GM21528 (cell line): ENCODE data around the gene KRT85.

ENCODE experiments used
- ATAC-seq: cut with Tn5 transposase; IDR thresholded peaks from one replicate; pipeline ENCODE4 v1.9.1; 2021; ENCODE audit warnings: mild to moderate bottlenecking, moderate library complexity; ENCODE audit not compliant: unreplicated experiment, low FRiP score

Gene KRT85

DNA sequence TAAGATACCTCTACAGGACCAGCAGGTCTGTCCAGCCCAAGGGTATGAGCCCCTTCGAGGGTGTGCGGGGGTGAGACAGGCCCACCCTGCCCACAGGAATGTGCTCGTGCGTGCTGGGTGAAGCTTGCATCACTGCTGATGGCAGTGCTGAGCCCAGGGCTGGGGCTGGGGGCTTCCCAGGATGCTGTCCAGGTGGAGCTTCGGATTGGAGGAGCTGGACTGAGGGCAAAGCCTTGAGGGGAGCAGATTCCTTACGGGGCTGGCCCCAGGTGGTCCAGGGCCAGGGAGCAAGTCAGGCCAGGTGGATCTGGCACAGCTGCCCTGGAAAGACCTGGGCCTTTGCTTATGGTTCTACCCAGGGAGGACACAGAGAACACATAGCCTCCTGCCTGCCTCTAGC, 2.5 kb upstream of the KRT85 start:
- no peak for ATAC-seq

DNA sequence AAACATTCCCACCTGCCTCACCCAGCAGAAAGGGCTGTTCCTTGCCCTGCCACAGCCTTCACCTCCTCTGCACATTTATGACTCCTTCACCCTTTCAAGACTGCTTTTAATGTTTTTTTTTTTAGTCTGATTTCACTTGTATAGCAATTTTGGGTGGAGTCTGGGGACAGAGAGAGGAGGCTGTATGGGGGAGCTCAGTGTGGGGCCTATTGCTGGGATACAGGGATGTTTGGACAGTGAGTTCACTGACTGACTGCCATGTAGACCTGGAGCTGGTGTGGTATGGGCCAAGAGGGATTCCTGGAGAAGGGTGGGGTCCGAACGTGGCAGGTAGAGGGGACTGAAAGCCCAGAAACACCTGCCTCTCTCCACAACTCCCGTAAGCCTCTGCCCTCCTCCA, 1.9 kb upstream of the KRT85 start:
- ATAC-seq, result no peak

DNA sequence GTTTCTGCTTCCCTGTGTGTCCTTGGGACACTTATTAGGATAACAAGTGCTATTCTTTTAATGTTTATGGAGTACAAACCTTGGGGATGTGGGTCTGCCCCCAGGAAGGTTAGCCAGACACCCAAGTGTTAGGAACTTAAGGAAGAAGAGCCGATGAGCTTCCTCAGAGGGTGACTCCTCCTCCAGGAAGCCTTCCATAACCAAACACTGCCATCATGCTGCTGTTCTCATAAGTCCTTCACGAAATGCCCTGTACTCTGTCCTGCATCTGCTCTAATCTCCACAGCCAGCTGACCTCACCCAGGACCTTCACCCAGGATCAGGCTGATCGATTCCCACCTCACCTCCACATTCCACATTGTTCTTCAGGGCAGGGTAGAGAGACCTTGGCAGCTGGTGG, 1.2 kb upstream of the KRT85 start:
- no peak for ATAC-seq

DNA sequence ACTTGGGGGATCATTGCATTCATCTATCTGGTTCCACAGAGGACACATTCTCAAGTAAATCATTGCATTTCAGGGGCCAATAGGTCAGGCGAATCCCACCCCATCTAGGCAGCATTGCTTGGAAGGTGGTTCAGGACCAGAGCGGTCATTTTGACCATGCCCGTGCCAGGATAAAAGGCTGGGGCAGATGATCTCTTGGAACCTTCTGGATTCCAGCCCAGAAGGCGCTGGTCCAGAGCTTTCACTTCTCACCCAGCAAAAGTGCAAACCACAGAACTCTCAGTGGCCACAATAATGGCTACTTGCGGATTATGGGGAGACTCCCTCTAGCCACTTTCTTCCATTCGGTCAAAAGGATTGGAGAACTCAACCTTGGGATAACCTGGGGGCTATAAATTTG, 595 bp upstream of the KRT85 start:
- ATAC-seq, result no peak

DNA sequence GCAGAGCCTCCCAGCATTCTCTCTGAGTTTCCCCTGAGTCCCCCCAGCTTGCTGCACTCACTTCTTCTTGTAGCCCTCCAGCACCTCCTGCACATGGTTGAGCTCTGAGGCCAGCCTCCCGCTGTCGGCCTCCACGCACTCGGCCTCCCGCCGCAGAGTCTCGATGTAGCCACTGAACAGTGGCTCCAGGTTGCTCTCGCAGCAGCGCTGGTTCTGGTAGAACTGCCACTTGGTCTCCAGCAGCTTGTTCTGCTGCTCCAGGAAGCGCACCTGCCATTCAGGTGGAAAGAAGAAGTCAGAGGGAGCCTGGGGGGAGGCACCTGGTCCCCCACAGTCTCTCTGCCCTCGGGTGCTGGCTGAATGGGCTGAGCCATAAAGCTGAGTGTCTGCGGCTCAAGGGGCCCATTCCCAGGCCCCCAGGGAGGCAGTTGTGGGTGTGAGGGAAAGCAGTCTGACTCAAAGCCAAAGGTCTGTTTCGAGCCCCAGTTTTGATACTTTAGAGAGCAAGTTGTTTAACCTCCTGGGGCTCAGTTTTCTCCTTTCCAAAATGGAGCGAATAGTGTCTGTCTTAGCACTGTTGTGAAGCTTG, 2.3 kb downstream of the KRT85 start:
- ATAC-seq, result no peak

DNA sequence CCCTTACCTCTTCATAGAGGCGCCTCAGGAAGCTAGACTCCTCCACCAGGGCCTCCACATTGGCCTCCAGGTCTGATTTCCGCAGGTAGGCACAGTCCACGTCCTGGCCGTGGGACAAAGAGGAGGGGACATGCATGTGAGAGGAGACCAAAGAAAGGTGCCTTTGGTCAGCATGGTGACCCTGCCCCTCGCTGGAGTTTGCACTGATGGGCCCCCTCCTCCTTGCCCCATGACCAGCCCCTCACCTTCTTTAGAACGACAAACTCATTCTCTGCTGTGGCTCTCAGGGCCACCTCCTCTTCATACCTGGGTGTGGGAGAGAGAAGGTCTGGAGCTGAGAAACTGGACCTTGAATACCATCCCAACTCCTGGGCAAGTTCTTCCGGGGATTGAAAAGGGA, 3.2 kb downstream of the KRT85 start:
- no peak for ATAC-seq

DNA sequence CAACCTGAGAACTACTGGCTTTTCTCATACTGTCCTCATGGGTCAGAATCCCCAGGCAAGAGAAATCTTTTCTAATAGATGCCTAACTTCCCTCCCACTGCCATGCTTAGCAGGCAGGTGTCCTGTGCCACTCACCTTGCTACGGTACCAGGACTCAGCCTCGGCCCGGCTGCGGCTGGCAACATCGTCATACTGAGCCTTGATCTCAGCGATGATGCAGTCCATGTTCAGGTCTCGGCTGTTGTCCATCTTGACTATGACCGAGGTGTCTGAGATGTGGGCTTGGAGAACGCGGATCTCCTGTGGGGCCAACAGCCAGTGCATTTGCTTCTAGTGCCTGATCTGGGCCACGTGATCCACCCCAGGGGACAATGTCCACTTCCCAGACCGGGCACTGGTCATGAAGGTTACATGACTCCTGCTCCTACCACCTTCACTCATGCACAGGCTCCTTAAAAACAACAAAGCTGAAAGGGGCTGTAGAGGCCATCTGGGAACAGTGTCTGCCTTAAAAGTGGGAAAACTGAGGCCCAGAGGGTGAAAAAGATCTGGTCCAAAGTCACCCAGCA, 4.1 kb downstream of the KRT85 start:
- ATAC-seq, result no peak

DNA sequence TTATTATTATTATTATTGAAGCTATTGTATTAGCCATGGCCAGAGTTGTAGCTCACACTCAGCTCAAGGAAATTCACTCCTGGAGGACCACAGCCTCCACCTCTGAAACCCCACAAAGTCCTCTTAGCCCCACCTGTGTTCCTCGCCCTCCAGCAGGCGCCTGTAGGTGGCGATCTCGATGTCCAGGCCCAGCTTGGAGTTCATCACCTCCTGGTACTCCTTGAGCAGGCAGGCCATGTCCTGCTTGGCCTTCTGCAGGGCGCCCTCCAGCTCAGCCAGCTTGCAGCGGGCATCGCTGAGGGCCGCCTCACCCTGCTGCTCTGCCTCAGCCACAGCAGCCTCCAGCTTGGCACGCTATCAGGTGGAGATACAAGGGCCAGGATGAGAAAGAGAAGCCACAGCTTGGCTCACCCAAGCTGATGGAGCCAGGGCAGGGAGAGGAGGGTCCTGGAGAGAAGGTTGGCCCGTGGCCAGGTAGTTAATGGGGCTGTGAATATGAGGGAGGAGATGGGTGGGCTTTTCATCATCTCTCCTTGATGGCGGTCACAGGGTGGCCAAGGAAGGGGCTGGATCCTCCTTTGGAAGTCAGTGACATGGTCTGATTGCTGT, 5.1 kb downstream of the KRT85 start:
- no peak for ATAC-seq

DNA sequence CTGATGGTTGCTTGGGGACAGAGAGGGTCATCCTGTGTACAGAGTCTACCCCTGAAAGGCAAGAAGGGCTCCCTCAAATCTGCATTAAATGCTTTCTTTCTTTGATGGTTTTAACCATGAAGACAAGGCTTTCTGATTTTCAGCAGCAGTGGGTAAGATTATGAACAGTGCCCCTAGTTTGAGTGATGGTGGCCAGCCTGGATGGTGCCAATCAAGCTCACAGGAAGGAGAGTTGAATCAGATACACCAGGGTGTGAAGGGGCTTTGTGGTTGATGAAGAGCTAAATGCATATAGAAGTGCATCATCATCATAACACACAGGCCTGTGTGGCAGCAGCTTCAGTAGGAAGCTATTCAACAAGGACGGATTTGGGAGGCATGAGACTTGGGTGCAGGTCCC, 5.7 kb downstream of the KRT85 start:
- ATAC-seq, result no peak

DNA sequence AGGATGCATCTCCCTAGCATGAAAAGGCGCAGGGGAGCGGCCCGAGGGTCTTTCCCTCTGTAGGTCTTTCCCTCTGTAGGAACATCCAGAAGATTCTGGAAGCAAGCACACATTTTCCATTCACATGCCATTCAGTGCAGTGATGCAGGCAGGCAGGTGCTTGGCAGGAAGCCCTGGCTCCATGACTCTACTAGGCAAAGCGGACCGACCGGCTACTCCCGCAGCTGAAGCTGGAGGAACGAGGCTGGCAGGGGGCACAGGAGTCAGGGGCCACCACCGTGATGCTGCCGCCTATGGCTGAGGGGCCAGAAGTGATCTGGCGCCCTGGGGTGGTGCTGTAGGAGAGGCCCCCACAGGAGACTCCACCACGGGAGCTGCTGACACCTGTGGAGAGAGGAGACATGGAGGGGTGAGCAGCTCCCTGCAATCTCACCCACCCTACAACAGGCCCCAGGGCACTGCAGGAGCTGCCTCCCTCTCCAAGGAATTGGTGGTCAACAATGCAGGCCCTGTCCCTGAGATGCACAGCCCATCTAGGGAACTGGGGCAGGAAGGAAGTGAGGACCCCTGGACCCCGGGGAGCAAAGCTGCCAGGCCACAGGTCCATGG, 6.5 kb downstream of the KRT85 start:
- ATAC-seq, result no peak

DNA sequence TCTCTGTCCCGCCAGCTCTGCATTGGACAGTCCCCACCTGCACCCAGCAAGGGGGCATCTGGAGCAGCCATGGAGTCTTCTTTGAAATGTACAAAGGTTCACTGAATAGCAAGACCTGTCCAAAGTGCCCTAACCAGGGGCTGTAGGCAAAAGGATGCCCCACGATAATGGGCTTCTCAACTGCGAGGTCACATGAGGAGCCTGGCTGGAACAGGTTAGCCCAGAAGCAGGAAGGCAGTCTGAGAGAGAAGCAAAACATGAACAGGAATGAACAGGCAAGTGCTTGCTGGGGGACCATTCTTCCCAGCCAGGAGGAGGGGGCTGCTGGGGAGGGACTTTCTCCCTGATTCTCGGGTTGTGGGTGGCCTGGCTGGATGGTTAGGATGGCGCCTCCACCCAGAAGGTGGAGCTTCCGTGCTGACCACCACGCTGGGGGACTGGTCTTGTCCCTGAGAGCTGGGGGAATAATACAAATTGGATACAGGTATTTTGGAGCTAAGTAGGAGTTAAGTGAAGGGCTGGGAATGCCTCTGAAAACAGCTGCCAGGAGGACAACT, 7.1 kb downstream of the KRT85 start:
- no peak for ATAC-seq

DNA sequence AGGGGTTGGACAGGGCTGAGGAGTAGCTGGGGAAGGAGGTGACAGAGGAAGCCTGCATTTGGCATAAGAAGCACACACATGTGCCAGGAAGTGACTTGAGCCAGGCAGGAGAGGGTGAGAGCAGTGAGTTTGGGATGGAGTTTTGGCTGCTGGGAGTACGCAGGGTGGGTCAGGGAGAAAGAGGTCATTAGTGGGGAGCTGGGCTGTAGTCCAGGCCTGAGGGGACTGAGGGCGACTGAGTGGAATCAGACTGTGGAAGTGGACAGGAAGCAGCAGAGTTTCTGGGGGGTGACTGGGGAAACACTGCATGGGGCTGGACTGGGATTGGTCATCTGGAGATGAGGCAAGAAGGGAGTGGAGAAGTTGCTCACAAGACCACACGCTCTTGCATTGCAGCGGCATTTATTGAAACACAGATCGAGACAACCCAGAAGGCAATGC, 7.6 kb downstream of the KRT85 start:
- ATAC-seq, result no peak

DNA sequence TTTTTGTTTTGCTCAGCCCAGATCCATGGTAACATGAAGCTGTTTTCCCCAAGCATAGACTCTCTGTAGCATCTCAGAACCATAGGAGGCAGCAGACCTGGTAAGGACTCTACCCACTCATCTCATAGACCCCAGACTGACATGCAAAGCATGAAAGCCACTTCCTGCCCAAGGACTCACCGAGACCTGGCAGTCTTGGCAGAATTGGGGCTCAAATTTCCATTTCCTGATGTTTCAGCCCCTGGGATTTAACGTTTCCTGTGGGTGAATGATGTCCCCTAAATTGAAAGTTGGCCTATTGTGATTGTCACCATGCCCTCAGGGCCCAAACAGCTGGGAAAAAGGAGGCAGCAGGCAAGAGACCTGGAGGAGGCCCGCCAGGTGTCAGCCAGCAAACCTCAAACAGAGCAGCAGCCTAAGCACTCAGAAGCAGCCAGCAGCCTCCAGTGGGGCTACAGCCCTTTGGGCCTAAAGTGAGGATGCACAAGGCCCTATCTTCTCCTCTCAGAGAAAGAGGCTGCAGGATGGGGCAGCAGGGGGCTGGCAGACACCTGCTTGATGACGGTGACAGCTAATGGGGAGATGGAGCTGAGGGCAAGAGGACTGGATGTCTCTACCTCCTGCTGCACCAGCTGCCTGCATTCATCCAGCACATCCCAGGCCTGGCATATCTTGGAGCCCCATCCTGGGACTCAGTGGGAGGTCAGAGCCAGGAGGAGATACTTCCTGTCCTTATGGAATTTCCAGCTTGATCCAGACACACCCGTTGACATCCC, 8.5 kb downstream of the KRT85 start:
- peak; percentile 90 for ATAC-seq

DNA sequence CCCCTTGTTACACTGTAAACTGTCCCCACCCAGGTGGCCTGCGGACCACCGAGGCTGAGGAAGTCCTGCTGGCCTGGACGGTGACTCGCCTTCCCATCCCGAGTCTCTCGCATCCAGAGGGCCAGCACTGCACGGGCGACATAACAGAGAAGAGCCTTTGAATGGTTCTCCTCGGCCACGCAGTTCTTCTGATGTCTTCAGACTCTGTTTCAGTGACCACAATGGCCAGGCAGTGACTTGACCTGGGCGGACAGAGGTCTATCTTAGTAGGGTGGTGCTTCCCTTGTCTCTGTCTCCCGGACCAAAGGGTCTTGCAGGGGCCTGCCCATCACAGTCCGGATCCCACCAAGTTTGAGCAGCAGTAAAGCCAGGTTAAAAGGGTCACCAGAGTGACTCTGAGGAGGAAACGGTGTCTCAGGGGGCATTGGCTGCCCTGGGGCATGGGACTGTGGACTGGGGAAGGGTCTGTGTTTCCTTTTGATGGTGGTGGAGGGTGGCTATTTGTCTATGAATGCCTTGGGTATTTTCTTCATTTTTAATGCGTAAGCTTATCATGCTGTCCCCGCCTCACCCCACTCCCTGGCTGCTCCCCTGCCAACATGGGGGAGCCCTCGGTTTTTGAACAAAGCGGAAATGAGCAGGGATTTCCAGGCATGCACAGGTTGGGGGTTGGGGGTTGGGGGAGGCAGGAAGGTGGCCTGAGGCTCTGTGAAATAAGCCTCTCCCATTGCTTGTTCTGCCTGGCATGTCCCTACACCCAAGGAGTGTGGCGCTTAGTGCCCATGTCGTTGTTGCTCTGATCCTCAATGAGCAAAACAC, 10.3 kb downstream of the KRT85 start:
- ATAC-seq, result no peak

DNA sequence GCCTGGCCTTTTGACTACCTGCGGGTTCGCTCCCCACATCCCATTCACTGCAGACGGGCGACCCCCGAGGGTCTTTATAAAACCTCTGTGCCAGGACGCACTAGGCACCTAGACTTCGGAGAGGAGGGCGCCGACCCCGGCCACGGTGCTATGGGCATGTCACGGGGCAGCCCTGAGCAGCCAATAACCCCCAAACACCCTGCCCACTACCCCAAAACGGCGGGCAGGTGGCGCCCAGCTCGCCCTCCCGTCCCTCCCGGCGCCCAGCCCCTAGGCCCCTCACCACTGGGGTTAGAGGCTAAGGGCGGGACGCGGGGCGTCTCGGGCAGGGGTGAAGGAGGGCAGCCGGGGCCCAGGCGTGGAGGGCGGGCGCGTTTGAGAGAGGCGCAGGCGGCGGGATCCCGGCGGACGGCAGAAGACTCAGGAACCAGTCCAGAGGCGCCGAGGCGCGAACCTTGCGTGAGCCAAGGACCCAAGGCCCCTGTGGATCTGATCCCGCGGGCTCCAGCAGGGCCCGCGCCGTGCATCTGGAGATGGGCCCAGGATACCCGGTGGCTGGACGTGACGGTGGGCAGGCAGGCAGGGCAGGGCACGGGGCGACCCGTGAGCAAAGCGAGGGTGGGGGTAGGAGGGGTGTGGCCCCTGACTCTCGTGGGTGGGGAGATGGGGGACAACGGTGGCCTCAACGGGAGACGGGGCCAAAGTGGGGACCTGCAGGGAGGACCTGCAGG, 11.1 kb downstream of the KRT85 start:
- ATAC-seq, result no peak

DNA sequence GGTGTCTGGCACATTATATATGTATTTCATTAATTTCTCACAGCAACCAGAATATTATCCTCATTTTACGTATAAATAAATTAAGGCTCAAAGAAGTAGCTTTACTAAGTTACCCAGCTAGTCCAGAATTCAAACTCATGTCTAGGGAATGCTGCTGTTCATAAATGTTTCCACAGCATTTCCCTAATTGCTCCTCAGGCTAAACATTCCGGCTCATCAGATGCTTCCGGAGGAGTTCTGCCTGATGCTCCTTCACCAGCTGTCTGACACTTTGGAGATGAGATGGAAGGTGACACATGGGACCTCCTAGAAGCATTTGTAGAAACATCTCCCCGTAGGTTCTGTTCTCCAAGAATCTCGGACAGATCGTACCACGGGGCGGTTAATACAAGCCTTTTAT, 12.1 kb downstream of the KRT85 start:
- ATAC-seq, result no peak

DNA sequence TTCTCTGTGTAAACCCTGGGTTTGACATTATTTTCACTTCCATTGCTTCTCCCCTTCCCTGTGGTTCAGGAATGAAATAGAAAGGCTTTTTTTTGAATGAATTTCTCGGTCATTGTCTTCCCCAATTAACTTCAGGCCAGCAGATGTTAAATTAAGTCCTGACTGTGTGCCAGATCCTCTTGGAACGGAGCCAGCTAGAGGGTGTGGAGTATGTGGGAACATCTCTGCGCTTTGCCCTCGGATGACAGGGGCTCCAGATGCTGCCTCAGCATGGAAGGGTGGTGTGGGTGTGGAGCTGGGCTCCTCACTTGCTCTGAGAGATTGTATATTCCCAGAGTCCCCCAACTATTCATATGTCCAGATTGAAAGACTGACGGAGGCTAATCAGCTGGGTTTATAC, 13.1 kb downstream of the KRT85 start:
- no peak for ATAC-seq

DNA sequence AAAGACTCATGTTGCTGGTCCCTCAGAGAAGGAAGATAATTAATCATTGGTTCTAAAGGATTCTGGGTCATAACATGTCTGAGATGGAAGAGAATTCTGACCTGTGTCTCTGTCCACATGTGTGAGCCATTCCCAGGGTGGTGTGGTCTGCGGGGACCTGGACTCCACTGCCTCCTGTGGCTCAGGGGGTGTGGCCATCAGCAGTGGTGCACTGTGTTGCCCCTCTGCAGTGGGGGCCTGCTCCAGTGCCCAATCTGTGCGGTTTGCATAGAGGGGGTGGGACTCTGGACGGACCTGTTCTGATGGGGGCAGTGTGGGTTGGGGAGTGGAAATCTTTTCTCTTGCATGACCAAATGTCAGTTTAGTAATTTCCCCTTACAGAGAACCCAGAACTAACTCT, 13.5 kb downstream of the KRT85 start:
- no peak for ATAC-seq

DNA sequence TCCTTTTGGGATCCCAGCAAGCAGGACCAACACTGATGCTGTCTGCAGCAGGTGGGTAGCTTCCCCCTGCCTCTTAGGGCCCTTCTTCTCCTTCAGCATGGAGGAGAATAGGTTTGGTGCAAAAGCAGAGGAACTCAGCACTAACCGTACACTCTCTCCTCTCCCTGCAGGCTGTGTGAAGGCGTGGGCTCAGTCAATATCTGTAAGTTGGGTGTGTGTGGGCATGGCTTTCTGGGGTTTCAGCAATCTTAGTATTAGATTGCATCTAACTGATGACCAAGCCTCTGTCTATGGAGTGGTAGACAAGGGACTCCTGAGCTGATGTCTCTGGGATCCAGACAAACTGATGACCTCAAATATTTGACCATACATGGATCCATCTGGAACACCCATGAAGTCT, 14.3 kb downstream of the KRT85 start:
- no peak for ATAC-seq
